ENCODE data around the gene ZNF396. TPM values are rescaled to one million over a fixed set of nuclear protein-coding genes. Genes with fewer than 3 reads are reported as not detected.

Gene ZNF396
- total and polyA plus RNA-seq, 2 experiments from 2014 or later = 0.31 to 0.36 TPM

DNA sequence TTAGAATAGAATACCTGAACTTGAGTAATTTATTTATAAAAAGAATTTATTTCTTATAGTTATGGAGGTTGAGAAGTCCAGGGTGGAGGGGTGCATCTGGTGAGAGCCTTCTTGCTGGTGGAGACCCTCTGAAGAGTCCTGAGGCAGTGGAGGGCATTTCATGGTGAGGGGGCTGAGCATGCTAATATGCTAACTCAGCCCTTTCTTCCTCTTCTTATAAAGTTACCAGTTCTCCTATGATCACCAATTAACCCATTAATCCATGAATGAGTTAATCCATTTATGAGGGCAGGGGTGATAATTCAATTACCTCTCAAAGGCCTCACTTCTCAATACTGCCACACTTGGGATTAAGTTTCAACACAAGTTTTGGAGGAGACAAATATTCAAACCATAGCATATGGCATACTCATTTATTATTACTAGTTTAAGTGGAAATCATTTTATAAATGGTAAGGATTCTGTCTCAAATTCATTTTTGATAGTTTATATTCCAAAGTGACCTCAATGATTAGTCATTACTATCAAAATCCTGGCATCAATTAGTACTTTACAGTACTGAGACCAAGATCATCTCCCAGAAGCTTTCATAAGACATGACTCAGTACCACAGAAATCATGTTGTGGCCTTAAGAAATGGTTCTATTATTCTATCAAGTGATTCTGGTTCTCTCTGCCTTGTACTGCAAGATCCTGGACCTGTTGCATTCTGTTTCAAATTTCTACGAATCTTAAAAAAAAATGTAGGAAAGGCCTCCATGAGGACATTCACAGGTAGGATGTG is 5.5 kb downstream of the ZNF396 start:
- DNase-seq (ENCODE audit: low spot score) (no peak), ATAC-seq (no peak)
- no peaks in the 10 kb centered on the region for H3K9me2 ChIP-seq (ENCODE audit: insufficient read depth)
- H3K4me1 ChIP-seq (ENCODE audit: insufficient read depth) = peaks cover 4% of the 10 kb centered on the region
- Mint-ChIP-seq H3K27me3 (ENCODE audit: insufficient read depth, low read depth, poor library complexity) (no peaks in the 10 kb centered on the region), H3K36me3 (ENCODE audit: low read depth) (no peaks in the 10 kb centered on the region), H3K4me3 (no peak overlapping the region), H3K9me3 (no peaks in the 10 kb centered on the region), H3K27ac (no peak overlapping the region), H3K4me1 (peaks cover 3% of the 10 kb centered on the region; the same call in 2 of the 3 replicates)
- H2AFZ ChIP-seq = no peak overlapping the region
- H4K20me1 ChIP-seq (replicated peaks; ENCODE audit: insufficient read depth) = no peaks in the 10 kb centered on the region
- no peaks in the 10 kb centered on the region for H3K36me3 ChIP-seq (ENCODE audit: insufficient read depth)
- H3K27me3 ChIP-seq (ENCODE audit: insufficient read depth) = no peaks in the 10 kb centered on the region
- no peaks in the 10 kb centered on the region for H3F3A ChIP-seq (replicated peaks; ENCODE audit: low read depth)
- TF ChIP-seq ZNF462 (CRISPR knock-in tag; IDR thresholded peaks at IDR 0.05) = no peak
- no peak for TF ChIP-seq EZH2 (IDR thresholded peaks at IDR 0.05; ENCODE audit: low read depth, unreplicated experiment)
- TF ChIP-seq, protein P1, sequence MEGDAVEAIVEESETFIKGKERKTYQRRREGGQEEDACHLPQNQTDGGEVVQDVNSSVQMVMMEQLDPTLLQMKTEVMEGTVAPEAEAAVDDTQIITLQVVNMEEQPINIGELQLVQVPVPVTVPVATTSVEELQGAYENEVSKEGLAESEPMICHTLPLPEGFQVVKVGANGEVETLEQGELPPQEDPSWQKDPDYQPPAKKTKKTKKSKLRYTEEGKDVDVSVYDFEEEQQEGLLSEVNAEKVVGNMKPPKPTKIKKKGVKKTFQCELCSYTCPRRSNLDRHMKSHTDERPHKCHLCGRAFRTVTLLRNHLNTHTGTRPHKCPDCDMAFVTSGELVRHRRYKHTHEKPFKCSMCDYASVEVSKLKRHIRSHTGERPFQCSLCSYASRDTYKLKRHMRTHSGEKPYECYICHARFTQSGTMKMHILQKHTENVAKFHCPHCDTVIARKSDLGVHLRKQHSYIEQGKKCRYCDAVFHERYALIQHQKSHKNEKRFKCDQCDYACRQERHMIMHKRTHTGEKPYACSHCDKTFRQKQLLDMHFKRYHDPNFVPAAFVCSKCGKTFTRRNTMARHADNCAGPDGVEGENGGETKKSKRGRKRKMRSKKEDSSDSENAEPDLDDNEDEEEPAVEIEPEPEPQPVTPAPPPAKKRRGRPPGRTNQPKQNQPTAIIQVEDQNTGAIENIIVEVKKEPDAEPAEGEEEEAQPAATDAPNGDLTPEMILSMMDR (conservative IDR thresholded peaks at IDR 0.05; ENCODE audit: low read depth in 2 of 2) = no peak
- no peak for TF ChIP-seq NANOG (IDR thresholded peaks at IDR 0.05; ENCODE audit: borderline replicate concordance)
- no peak for TF ChIP-seq POLR2AphosphoS5 (IDR thresholded peaks at IDR 0.05; ENCODE audit: low read depth)
- no peak for TF ChIP-seq ETS1 (IDR thresholded peaks at IDR 0.05)
- TF ChIP-seq CREB1 (CRISPR knock-in tag; IDR thresholded peaks at IDR 0.05; ENCODE audit: low read depth) = no peak
- no peak for TF ChIP-seq ZNF331 (CRISPR knock-in tag; IDR thresholded peaks at IDR 0.05; ENCODE audit: low read depth)
- no peak for TF ChIP-seq ZNF114 (CRISPR knock-in tag; IDR thresholded peaks at IDR 0.05)
- TF ChIP-seq JUNB (IDR thresholded peaks at IDR 0.05; ENCODE audit: unreplicated experiment) = no peak
- TF ChIP-seq STAT1 (IDR thresholded peaks at IDR 0.05; ENCODE audit: unreplicated experiment) = no peak
- TF ChIP-seq, protein P2, sequence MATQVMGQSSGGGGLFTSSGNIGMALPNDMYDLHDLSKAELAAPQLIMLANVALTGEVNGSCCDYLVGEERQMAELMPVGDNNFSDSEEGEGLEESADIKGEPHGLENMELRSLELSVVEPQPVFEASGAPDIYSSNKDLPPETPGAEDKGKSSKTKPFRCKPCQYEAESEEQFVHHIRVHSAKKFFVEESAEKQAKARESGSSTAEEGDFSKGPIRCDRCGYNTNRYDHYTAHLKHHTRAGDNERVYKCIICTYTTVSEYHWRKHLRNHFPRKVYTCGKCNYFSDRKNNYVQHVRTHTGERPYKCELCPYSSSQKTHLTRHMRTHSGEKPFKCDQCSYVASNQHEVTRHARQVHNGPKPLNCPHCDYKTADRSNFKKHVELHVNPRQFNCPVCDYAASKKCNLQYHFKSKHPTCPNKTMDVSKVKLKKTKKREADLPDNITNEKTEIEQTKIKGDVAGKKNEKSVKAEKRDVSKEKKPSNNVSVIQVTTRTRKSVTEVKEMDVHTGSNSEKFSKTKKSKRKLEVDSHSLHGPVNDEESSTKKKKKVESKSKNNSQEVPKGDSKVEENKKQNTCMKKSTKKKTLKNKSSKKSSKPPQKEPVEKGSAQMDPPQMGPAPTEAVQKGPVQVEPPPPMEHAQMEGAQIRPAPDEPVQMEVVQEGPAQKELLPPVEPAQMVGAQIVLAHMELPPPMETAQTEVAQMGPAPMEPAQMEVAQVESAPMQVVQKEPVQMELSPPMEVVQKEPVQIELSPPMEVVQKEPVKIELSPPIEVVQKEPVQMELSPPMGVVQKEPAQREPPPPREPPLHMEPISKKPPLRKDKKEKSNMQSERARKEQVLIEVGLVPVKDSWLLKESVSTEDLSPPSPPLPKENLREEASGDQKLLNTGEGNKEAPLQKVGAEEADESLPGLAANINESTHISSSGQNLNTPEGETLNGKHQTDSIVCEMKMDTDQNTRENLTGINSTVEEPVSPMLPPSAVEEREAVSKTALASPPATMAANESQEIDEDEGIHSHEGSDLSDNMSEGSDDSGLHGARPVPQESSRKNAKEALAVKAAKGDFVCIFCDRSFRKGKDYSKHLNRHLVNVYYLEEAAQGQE (IDR thresholded peaks at IDR 0.05; ENCODE audit: unreplicated experiment) = no peak
- TF ChIP-seq EZH2phosphoT487 (IDR thresholded peaks at IDR 0.05; ENCODE audit: unreplicated experiment) = no peak
- no peaks in the 10 kb centered on the region for H3K79me2 ChIP-seq (replicated peaks; ENCODE audit: insufficient read depth)
- no peak overlapping the region for H3K4me3 ChIP-seq
- no peak overlapping the region for H3K27ac ChIP-seq (ENCODE audit: low read depth)
- no peak overlapping the region for H3K4me2 ChIP-seq

Data from GM23338 (cell line).